ENCODE measurements around the gene BORA.
A peak's percentile ranks its signal among the peaks of the same experiment; 100 is the strongest.
"Not testable (repeated sequence)": the region's sequence is repeated elsewhere in the genome, so short reads cannot be mapped to it uniquely, and the experiment has no call there.

BORA gene

DNA sequence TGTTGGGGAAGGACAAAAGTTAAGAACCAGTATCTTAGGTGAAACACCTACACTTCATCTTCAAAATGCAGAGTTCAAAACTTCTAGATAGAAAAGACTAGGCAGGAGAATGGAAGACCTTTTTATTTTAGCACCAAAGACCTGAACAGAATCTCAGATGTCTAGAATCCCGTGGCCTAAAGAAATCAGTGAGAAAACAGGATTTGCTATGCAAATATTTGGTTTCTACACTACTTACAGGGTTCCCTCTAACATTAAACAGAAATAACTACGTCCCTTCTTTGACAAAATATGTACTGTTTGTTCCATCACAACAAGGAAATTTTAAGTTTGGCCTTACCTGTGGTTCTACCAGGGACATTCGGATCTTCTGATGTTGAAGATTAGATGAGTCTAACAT is 32.5 kb downstream of the BORA start:
- Mint-ChIP-seq H3K4me1 (no peaks in the 10 kb centered on the region), H3K27me3 (ENCODE audit: low read depth) (no peaks in the 10 kb centered on the region), H3K27ac (no peak overlapping the region), H3K9me3 (no peaks in the 10 kb centered on the region), H3K36me3 (ENCODE audit: low read depth) (peaks cover 65% of the 10 kb centered on the region), H3K4me3 (no peak overlapping the region)
- no peak for TF ChIP-seq CTCF (IDR thresholded peaks at IDR 0.05; ENCODE audit: unreplicated experiment in 3 of 3)

DNA sequence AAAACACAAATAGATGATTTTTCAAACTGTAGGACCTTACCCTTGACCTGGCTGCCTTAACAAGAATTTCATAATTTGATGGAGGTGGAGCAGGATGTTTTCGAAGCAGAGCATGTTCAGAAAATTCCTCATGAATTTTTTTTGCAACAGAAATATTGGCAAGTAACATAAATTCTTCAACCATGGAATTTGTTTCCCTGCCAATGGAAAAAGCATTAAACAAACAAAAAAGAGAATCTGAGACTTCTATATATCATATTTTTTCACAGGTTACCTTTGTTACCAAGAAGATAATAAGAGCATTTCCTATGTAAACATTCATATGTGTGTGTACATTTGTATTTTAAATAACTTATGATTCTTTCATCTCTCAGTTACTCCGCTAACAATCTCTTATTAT is 35.7 kb downstream of the BORA start:
- H3K9me3 Mint-ChIP-seq, result no peaks in the 10 kb centered on the region
- H3K4me3 Mint-ChIP-seq, result no peak overlapping the region
- no peak overlapping the region for H3K27ac Mint-ChIP-seq
- no peaks in the 10 kb centered on the region for H3K27me3 Mint-ChIP-seq (ENCODE audit: low read depth)
- H3K4me1 Mint-ChIP-seq, result no peaks in the 10 kb centered on the region
- no peak for TF ChIP-seq CTCF (IDR thresholded peaks at IDR 0.05; ENCODE audit: unreplicated experiment in 3 of 3)
- H3K36me3 Mint-ChIP-seq (ENCODE audit: low read depth), result peaks cover 78% of the 10 kb centered on the region

- Mint-ChIP-seq H3K27me3 (ENCODE audit: low read depth) (no peaks in the 10 kb centered on the region), H3K36me3 (ENCODE audit: low read depth) (peaks cover 70% of the 10 kb centered on the region), H3K4me1 (no peaks in the 10 kb centered on the region), H3K4me3 (no peak overlapping the region), H3K27ac (no peak overlapping the region), H3K9me3 (no peaks in the 10 kb centered on the region)
- TF ChIP-seq CTCF (IDR thresholded peaks at IDR 0.05; ENCODE audit: unreplicated experiment in 3 of 3), result no peak
Measured at GRCh38 chr13:72774019-72774418, 46.3 kb downstream of the BORA start.

- TF ChIP-seq CTCF (IDR thresholded peaks at IDR 0.05; ENCODE audit: unreplicated experiment in 3 of 3), result no peak
- peak within 1 kb of the TSS; percentile 99 to 100 (median 99) for H3K4me3 Mint-ChIP-seq
- H3K9me3 Mint-ChIP-seq, result no peaks in the 10 kb centered on the region
- H3K36me3 Mint-ChIP-seq (ENCODE audit: low read depth), result peaks cover 39% of the 10 kb centered on the region
- peak within 1 kb of the TSS; percentile 98 to 99 (median 99) for H3K27ac Mint-ChIP-seq
- peaks cover 49% of the 10 kb centered on the region for H3K4me1 Mint-ChIP-seq
- H3K27me3 Mint-ChIP-seq (ENCODE audit: low read depth), result no peaks in the 10 kb centered on the region
Measured at GRCh38 chr13:72781451-72782439, 54.0 kb downstream of the BORA start, which contains the start of the genes DIS3 and PIBF1. DIS3 (minus strand) TSS chr13:72781900; CDS start chr13:72781832, 68 bp downstream. PIBF1 (plus strand) TSS chr13:72782133; CDS start chr13:72783470, 1,337 bp downstream.

DNA sequence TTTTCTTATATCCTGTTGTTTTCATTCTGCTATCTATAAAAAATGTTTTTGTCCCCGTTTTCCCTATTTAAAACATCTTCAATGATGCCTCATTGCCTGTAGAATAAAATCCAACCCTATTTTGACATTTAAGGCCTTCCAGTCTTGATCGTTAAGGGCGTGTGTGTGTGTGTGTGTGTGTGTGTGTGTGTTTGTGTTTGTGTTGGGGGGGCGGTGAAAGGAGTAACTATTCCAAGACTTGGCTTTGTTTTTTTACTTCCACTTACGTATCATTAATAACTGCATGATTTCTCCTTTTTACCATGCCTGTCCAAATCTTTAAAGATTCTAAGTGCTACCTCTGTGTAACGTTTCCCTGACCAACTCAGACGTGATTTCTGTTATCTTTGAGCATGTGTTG is 55.0 kb downstream of the BORA start:
- no peak for TF ChIP-seq CTCF (IDR thresholded peaks at IDR 0.05; ENCODE audit: unreplicated experiment in 3 of 3)
- no peaks in the 10 kb centered on the region for H3K27me3 Mint-ChIP-seq (ENCODE audit: low read depth)
- peaks cover 31% of the 10 kb centered on the region for H3K36me3 Mint-ChIP-seq (ENCODE audit: low read depth)
- H3K4me3 Mint-ChIP-seq, result peak overlapping the region; percentile 99 to 100 (median 99)
- H3K27ac Mint-ChIP-seq, result peak overlapping the region; percentile 98 to 99 (median 99)
- H3K4me1 Mint-ChIP-seq, result peaks cover 49% of the 10 kb centered on the region
- no peaks in the 10 kb centered on the region for H3K9me3 Mint-ChIP-seq

GRCh38 chr13:72784679-72785078 is 57.0 kb downstream of the BORA start:
- peaks cover 44% of the 10 kb centered on the region for H3K4me1 Mint-ChIP-seq
- not testable (repeated sequence) for H3K9me3 Mint-ChIP-seq; H3K27me3 Mint-ChIP-seq (ENCODE audit: low read depth); H3K27ac Mint-ChIP-seq
- H3K36me3 Mint-ChIP-seq (ENCODE audit: low read depth), result peaks cover 26% of the 10 kb centered on the region
- H3K4me3 Mint-ChIP-seq, result peak overlapping the region in 2 of 3 experiments; percentile 40 to 60

Measured in nephron (organoid).